ENCODE measurements around the gene HS6ST3.

- TF ChIP-seq POLR2A (IDR thresholded peaks at IDR 0.05; ENCODE audit: low read length) (no peak), GATA1 (IDR thresholded peaks at IDR 0.05; ENCODE audit: low read depth, low read length) (no peak)
These were observed 571.7 kb downstream of the HS6ST3 start for GRCh38 chr13:96661612-96662011.
